ENCODE measurements around the gene UBR3.

DNA sequence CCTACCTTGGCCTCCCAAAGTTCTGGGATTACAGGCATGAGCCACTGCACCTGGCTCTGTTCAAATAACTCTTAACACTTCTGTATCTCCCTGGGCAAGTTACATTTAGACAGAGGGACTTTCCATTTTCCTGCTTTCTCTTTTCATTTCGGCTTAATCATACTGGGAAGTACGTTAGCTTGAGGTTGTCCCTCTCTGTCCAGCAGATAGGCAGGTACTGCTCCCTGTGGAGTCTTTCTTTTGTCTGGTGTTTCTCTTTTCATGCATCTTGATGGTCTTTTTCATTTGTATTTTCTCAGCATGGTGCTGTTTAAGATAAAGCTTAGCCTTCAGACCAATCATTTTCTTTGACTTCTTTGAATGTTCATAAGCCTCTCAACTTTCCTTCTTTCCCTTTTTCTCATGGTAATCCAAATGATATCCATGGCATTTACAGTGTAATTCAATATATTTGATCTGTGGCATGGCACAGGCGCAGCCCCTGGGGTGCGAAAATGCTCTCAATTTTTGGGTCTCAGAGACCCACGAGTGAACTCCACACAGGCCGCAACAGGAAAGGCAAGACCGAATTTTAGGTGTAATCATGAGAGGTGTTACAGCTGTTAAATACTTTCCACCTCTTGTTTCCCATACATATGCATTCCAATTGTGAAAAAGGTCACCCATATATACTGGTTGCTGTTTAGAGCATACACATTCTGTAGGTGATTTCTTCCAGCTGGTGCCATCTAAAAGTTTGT, 250.7 kb downstream of the UBR3 start:
- no peak for TF ChIP-seq CTCF (IDR thresholded peaks at IDR 0.05)
- no peak for TF ChIP-seq POLR2A (IDR thresholded peaks at IDR 0.05)
